ENCODE results near the gene WWOX. TPM values are rescaled to one million over a fixed set of nuclear protein-coding genes. Genes with fewer than 3 reads are reported as not detected.

The WWOX gene
- total and polyA plus RNA-seq, 2 of the 8 experiments (the other 6 are each of a cell fraction or from before 2014, with no cell fraction given): 5.4 to 16.7 TPM

- TF ChIP-seq, protein P1, sequence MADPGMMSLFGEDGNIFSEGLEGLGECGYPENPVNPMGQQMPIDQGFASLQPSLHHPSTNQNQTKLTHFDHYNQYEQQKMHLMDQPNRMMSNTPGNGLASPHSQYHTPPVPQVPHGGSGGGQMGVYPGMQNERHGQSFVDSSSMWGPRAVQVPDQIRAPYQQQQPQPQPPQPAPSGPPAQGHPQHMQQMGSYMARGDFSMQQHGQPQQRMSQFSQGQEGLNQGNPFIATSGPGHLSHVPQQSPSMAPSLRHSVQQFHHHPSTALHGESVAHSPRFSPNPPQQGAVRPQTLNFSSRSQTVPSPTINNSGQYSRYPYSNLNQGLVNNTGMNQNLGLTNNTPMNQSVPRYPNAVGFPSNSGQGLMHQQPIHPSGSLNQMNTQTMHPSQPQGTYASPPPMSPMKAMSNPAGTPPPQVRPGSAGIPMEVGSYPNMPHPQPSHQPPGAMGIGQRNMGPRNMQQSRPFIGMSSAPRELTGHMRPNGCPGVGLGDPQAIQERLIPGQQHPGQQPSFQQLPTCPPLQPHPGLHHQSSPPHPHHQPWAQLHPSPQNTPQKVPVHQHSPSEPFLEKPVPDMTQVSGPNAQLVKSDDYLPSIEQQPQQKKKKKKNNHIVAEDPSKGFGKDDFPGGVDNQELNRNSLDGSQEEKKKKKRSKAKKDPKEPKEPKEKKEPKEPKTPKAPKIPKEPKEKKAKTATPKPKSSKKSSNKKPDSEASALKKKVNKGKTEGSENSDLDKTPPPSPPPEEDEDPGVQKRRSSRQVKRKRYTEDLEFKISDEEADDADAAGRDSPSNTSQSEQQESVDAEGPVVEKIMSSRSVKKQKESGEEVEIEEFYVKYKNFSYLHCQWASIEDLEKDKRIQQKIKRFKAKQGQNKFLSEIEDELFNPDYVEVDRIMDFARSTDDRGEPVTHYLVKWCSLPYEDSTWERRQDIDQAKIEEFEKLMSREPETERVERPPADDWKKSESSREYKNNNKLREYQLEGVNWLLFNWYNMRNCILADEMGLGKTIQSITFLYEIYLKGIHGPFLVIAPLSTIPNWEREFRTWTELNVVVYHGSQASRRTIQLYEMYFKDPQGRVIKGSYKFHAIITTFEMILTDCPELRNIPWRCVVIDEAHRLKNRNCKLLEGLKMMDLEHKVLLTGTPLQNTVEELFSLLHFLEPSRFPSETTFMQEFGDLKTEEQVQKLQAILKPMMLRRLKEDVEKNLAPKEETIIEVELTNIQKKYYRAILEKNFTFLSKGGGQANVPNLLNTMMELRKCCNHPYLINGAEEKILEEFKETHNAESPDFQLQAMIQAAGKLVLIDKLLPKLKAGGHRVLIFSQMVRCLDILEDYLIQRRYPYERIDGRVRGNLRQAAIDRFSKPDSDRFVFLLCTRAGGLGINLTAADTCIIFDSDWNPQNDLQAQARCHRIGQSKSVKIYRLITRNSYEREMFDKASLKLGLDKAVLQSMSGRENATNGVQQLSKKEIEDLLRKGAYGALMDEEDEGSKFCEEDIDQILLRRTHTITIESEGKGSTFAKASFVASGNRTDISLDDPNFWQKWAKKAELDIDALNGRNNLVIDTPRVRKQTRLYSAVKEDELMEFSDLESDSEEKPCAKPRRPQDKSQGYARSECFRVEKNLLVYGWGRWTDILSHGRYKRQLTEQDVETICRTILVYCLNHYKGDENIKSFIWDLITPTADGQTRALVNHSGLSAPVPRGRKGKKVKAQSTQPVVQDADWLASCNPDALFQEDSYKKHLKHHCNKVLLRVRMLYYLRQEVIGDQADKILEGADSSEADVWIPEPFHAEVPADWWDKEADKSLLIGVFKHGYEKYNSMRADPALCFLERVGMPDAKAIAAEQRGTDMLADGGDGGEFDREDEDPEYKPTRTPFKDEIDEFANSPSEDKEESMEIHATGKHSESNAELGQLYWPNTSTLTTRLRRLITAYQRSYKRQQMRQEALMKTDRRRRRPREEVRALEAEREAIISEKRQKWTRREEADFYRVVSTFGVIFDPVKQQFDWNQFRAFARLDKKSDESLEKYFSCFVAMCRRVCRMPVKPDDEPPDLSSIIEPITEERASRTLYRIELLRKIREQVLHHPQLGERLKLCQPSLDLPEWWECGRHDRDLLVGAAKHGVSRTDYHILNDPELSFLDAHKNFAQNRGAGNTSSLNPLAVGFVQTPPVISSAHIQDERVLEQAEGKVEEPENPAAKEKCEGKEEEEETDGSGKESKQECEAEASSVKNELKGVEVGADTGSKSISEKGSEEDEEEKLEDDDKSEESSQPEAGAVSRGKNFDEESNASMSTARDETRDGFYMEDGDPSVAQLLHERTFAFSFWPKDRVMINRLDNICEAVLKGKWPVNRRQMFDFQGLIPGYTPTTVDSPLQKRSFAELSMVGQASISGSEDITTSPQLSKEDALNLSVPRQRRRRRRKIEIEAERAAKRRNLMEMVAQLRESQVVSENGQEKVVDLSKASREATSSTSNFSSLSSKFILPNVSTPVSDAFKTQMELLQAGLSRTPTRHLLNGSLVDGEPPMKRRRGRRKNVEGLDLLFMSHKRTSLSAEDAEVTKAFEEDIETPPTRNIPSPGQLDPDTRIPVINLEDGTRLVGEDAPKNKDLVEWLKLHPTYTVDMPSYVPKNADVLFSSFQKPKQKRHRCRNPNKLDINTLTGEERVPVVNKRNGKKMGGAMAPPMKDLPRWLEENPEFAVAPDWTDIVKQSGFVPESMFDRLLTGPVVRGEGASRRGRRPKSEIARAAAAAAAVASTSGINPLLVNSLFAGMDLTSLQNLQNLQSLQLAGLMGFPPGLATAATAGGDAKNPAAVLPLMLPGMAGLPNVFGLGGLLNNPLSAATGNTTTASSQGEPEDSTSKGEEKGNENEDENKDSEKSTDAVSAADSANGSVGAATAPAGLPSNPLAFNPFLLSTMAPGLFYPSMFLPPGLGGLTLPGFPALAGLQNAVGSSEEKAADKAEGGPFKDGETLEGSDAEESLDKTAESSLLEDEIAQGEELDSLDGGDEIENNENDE (IDR thresholded peaks at IDR 0.05; ENCODE audit: insufficient replicate concordance, low read length): no peak
- no peak for TF ChIP-seq KDM5A (IDR thresholded peaks at IDR 0.05; ENCODE audit: low read length)
- TF ChIP-seq ATF2 (IDR thresholded peaks at IDR 0.05; ENCODE audit: low read length): no peak
- TF ChIP-seq RXRA (IDR thresholded peaks at IDR 0.05; ENCODE audit: insufficient read depth, low read depth, low read length): no peak
- TF ChIP-seq, protein P2, sequence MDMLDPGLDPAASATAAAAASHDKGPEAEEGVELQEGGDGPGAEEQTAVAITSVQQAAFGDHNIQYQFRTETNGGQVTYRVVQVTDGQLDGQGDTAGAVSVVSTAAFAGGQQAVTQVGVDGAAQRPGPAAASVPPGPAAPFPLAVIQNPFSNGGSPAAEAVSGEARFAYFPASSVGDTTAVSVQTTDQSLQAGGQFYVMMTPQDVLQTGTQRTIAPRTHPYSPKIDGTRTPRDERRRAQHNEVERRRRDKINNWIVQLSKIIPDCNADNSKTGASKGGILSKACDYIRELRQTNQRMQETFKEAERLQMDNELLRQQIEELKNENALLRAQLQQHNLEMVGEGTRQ (IDR thresholded peaks at IDR 0.05; ENCODE audit: low read length): no peak
- TF ChIP-seq GTF2F1 (IDR thresholded peaks at IDR 0.05; ENCODE audit: borderline replicate concordance, low read depth, low read length): no peak
Observed at GRCh38 chr16:79150151-79150550, 1050.7 kb downstream of the WWOX start (continued).

Measured in H1 (cell line).